Small intestine (tissue), 7 donors: ENCODE results near the gene OLR1. TPM values are rescaled to one million over a fixed set of nuclear protein-coding genes. Genes with fewer than 3 reads are reported as not detected.
A peak's percentile ranks its signal among the peaks of the same experiment; 100 is the strongest.

Source experiments
- DNase-seq, 2 donors: peaks; one replicate each; pipeline versions ENCODE4 v3.0.0 to v3.0.0-alpha.2; 2013
- FAIRE-seq: peaks from 2 replicates; lab custom pipeline; 2012; peaks lifted over from hg19 to GRCh38; lab: Jason Lieb, UNC
- H3K27ac ChIP-seq, 3 donors: one replicate each; pipeline ENCODE4 v1.5.1; 2013; ENCODE audit warnings: low read length in 2 of 3, mild to moderate bottlenecking in 2 of 3, control low read depth in 1 of 3, inconsistent platforms in 1 of 3, low read depth in 1 of 3, moderate library complexity in 1 of 3
- H3K27me3 ChIP-seq, 3 donors: one replicate each; pipeline ENCODE4 v1.6.1; 2013; ENCODE audit warnings: low read length in 3 of 3, inconsistent platforms in 1 of 3; ENCODE audit not compliant: control insufficient read depth in 3 of 3, insufficient read depth in 3 of 3
- H3K36me3 ChIP-seq, 3 donors: one replicate each; pipeline ENCODE4 v1.6.1; 2013; ENCODE audit warnings: low read length in 3 of 3, inconsistent platforms in 1 of 3, low read depth in 1 of 3, mild to moderate bottlenecking in 1 of 3, moderate library complexity in 1 of 3; ENCODE audit not compliant: control insufficient read depth in 3 of 3, insufficient read depth in 2 of 3
- H3K4me1 ChIP-seq, 3 donors: one replicate each; pipeline ENCODE4 v1.6.1; 2013; ENCODE audit warnings: low read length in 2 of 3, inconsistent platforms in 1 of 3, low read depth in 1 of 3, mild to moderate bottlenecking in 1 of 3, moderate library complexity in 1 of 3; ENCODE audit not compliant: control insufficient read depth in 3 of 3, insufficient read depth in 2 of 3
- H3K4me3 ChIP-seq, 3 donors: one replicate each; pipeline ENCODE4 v1.5.1; 2013; ENCODE audit warnings: low read length in 3 of 3, control low read depth in 1 of 3, inconsistent platforms in 1 of 3, low read depth in 1 of 3, mild to moderate bottlenecking in 1 of 3, moderate library complexity in 1 of 3
- H3K9me3 ChIP-seq, 2 donors: one replicate each; pipeline ENCODE4 v1.6.1; 2013; ENCODE audit warnings: low read depth in 1 of 2, low read length in 1 of 2; ENCODE audit not compliant: control insufficient read depth in 2 of 2, insufficient read depth in 1 of 2
- WGBS, 3 donors: extraction: QIAGEN DNeasy Blood & Tissue Kit; methylation state at CpG; one replicate each; pipeline ENCODE4 v1.1.7; 2013; 5-methylcytosine and 5-hydroxymethylcytosine counted together
- polyA plus RNA-seq, 4 donors: library from polyadenylated mRNA; stranded (reverse) in 3 of 4; unstranded in 1 of 4; fragments of 200-250 nt in 3 of 4; fragments of 120-200 nt in 1 of 4; gene quantifications; one replicate each; pipeline versions ENCODE4 v1.2.1 to v1.2.3, GENCODE V29; 2013
- donor health status: healthy with polysubstance abuse.
- donor health status: control.
- donor health status: control.
- donor health status: Bipolar disorder and iron deficiency.
- donor health status: healthy.

The OLR1 gene
- polyA plus RNA-seq, 4 donors = 0.18 to 0.55 (median 0.27) TPM; not detected in 1

DNA sequence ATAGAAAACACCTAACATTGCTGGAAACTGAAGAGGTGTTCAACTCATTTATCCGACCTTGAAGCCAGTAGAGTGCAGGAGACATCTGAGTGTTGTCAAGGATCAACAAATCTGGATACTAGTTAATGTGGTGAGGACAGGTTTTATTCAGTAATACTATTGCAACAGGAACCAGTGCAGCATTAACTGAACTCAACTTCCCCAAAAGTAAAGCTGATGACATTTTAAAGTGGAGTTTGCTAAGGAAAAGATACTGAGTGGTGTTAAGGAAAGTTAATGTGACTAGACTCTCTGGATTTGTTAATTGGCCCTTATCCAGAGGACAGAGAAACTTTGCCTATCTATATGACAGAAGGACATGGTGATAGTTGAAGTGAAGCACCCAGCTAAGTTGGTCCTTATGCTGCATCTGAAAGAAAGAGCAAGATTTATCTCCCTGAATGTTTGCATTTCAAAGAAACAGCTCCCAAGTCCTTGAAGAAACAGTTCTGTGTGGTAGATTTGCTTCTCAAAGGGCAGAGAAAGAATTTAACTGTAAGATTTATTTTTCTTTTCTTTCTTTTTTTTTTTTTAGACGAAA lies 40.7 kb downstream of the OLR1 start:
- no peak overlapping the region for H3K4me3 ChIP-seq
- no peak overlapping the region for H3K27ac ChIP-seq
- 70 to 81% (median 75%) methylated on average over 2 of the region's 2 CpGs for WGBS, 3 donors
- FAIRE-seq (no peak), DNase-seq (no peak)
- H3K36me3 ChIP-seq = no peaks in the 10 kb centered on the region
- no peaks in the 10 kb centered on the region for H3K27me3 ChIP-seq
- H3K4me1 ChIP-seq = no peaks in the 10 kb centered on the region
- no peaks in the 10 kb centered on the region for H3K9me3 ChIP-seq

DNA sequence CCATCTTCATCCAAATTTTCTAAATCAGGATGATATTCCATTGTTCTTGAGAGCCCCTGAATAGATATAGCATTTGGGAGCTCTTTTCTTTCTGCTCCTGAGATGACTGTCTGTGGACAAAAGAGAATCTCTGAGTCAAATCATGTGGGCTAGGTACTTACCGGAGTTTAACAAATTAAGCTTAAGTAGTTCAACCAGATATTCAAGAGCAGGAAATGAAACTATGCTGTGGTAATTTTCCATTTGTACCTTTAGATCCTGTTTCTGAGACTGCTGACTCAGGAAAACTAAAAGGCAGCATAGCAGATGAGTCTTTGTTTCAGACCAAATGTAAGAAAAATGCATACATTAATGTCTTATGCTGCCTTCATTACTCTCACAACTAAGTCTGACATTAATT lies 41.9 kb downstream of the OLR1 start, which contains the start of gene CLEC7A:
TSS of gene CLEC7A (minus strand) at position 158 of the 400 bp plus-strand sequence. CDS start at position 41, 117 bp downstream.
- WGBS, 3 donors = 41 to 53% (median 48%) methylated on average over 1 of the region's 1 CpG
- Histone ChIP-seq H3K27me3 (no peaks in the 10 kb centered on the region), H3K4me1 (no peaks in the 10 kb centered on the region), H3K4me3 (no peak within 1 kb of the TSS), H3K27ac (peak within 1 kb of the TSS in 1 of 3 donors; percentile 75), H3K9me3 (no peaks in the 10 kb centered on the region), H3K36me3 (no peaks in the 10 kb centered on the region)
- FAIRE-seq = no peak
- DNase-seq = peak in 1 of 2 donors; percentile 14

DNA sequence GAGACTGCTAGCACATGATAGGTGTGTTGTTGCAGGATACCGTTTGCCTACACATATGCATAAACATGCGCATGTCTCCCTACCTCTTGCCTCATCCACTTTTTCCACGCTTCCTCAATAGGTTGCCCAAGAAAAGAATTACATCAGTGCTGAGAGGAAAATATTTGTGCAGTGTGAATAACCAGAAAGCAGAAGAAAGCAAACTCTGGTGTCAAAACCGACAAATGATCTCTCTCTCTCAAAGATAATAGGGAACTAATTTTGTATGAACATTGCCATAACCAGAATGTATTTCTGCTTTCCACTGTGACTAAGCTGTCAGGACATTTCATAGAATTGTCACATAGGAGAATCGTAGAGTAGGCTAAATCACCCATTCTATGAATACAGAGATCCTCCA lies 43.2 kb downstream of the OLR1 start:
- Histone ChIP-seq H3K4me1 (no peaks in the 10 kb centered on the region), H3K36me3 (no peaks in the 10 kb centered on the region), H3K27ac (no peak overlapping the region), H3K27me3 (no peaks in the 10 kb centered on the region), H3K9me3 (no peaks in the 10 kb centered on the region), H3K4me3 (no peak overlapping the region)
- no peak for DNase-seq
- FAIRE-seq = no peak
- 67 to 83% (median 72%) methylated on average over 5 of the region's 5 CpGs for WGBS, 3 donors

DNA sequence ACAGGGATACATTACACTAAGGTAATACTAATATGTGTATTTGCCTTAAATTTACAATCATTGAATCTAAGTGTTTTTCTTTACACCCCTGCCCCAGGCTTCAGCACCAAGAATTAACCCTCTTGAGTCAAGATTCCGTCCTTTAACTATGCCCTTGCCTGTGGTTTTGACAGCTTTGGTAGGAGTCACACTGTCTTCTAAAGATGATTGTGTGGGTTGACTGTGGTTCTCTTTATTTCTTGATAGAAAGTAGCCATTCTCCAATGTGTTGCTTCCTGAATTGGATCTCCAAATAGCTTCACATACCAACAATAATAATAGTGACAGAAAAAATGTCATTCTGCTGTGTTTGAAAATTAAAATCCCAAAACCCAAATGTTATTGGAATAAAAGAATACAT lies 45.5 kb downstream of the OLR1 start:
- no peak overlapping the region for H3K27ac ChIP-seq
- FAIRE-seq (no peak), DNase-seq (no peak)
- no peaks in the 10 kb centered on the region for H3K36me3 ChIP-seq
- H3K4me1 ChIP-seq = no peaks in the 10 kb centered on the region
- H3K27me3 ChIP-seq = no peaks in the 10 kb centered on the region
- 41 to 64% (median 45%) methylated on average over 1 of the region's 1 CpG for WGBS, 3 donors
- no peaks in the 10 kb centered on the region for H3K9me3 ChIP-seq
- no peak overlapping the region for H3K4me3 ChIP-seq

DNA sequence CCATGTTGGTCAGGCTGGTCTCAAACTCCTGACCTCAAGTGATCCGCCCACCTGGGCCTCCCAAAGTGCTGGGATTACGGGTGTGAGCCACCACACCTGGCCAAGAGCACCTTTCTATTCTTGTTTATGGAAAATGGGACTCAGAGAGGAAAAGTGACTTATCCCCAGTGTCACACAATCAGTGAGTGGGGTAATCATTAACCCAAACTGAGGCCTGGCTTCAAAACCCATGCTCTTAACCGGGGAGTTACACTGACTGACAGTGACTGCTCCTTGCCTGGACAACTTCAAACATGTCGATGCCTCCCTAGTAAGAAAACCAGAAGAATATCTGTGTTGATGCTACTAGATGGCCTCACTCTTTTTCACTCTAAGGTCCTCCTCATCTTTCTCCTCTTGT lies 49.2 kb downstream of the OLR1 start:
- FAIRE-seq = no peak
- Histone ChIP-seq H3K4me3 (no peak overlapping the region), H3K27ac (no peak overlapping the region), H3K27me3 (no peaks in the 10 kb centered on the region), H3K9me3 (no peaks in the 10 kb centered on the region), H3K36me3 (no peaks in the 10 kb centered on the region), H3K4me1 (no peaks in the 10 kb centered on the region)
- whole genome bisulfite sequencing, 3 donors = 40 to 66% (median 58%) methylated on average over 4 of the region's 4 CpGs
- DNase-seq = peak in 1 of 2 donors; percentile 40

DNA sequence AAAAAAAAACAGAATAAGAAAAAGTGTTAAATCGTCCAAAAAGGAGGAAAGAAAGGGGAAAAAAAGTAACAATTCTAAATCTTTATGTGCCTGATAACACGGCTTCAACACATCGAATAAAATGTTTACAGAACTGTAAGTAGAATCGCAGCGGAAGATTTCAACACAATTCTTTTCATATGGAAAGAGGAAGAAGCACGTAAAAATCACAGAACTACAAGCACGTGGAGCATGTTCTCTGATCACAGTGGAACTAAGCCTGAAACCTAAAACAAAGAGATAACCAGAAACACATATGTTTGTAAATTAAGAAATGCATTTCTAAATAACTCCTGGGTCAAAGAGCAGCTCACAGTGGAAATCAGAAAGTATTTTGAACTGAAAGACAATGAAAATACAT lies 50.7 kb downstream of the OLR1 start:
- Histone ChIP-seq H3K27ac (no peak overlapping the region), H3K9me3 (no peaks in the 10 kb centered on the region), H3K4me1 (no peaks in the 10 kb centered on the region), H3K4me3 (no peak overlapping the region), H3K27me3 (no peaks in the 10 kb centered on the region), H3K36me3 (no peaks in the 10 kb centered on the region)
- FAIRE-seq = no peak
- no peak for DNase-seq
- 72 to 87% (median 83%) methylated on average over 7 of the region's 7 CpGs for WGBS, 3 donors

DNA sequence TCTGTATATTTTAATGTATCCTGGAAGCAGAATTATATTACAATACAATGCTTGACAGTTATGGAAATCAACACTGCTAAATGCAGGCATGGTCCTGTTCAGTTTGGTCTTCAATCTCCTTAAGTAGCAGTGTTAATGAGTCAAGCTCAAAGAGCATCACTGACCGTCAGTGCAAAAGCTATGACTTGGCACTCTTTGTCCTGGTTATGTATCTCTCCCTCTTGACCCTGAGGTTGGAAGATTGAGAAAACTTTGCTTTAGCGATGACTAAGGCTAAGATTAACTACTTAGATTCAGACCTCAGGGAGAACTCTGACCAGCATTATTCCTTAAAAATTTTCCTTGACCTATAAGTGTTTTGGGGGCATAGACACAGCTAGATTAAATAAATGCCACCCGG lies 52.9 kb downstream of the OLR1 start:
- no peaks in the 10 kb centered on the region for H3K27me3 ChIP-seq
- DNase-seq = no peak
- WGBS, 3 donors = 64 to 79% (median 77%) methylated on average over 3 of the region's 3 CpGs

DNA sequence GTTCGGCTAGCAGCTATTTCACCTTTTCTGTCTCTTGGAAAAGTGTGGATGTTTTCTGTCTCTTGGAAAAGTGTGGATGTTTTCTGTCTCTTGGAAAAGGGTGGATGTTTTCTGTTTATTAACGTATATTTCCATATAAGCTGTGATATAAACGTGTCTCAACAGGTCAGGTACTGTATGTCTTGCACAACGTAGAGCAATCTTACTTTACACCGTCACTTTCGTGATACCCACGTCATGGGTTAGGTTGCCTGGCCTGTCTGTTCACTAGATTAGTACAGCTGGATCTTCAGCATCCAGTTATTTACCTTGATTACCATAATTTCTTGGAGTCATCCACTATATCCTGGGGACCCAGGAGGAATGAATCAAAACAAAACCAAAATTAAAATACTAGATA lies 56.0 kb downstream of the OLR1 start:
- no peaks in the 10 kb centered on the region for H3K27me3 ChIP-seq
- no peaks in the 10 kb centered on the region for H3K36me3 ChIP-seq
- FAIRE-seq (no peak), DNase-seq (no peak)
- WGBS, 3 donors = 84 to 90% (median 88%) methylated on average over 7 of the region's 7 CpGs
- H3K9me3 ChIP-seq = peaks cover 0 to 9% of the 10 kb centered on the region in 2 donors
- H3K27ac ChIP-seq = no peak overlapping the region
- H3K4me3 ChIP-seq = no peak overlapping the region
- H3K4me1 ChIP-seq = no peaks in the 10 kb centered on the region

More for the DNA sequence above, 52.9 kb downstream of the OLR1 start:
- Histone ChIP-seq H3K36me3 (no peaks in the 10 kb centered on the region), H3K9me3 (no peaks in the 10 kb centered on the region), H3K4me1 (no peaks in the 10 kb centered on the region), H3K27ac (no peak overlapping the region), H3K4me3 (no peak overlapping the region)
- no peak for FAIRE-seq

DNA sequence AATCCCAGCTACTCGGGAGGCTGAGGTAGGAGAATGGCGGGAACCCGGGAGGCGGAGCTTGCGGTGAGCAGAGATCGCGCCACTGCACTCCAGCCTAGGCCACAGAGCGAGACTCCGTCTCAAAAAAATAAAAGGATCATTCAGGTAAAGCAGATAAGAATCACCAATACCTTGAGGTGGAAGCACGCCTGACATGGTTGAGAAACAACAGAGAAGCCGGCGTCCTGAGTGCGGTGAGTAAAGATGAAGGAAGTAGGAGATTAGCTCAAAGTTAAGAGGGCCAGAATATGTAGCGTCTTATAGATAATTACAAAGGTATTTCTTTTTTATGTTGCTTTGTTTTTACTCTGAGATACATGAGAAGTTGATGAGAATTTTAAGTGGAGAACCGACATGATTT lies 56.6 kb downstream of the OLR1 start:
- no peak for FAIRE-seq
- Histone ChIP-seq H3K27me3 (no peaks in the 10 kb centered on the region), H3K4me3 (no peak overlapping the region), H3K27ac (no peak overlapping the region), H3K4me1 (no peaks in the 10 kb centered on the region), H3K9me3 (peaks cover 0 to 9% of the 10 kb centered on the region in 2 donors), H3K36me3 (no peaks in the 10 kb centered on the region)
- WGBS, 3 donors = 88 to 90% (median 89%) methylated on average over 15 of the region's 15 CpGs
- DNase-seq = no peak
